NAMALWA (cell line): ENCODE data around the gene RAB17.

Experiments
- DNase-seq: peaks from one replicate; pipeline ENCODE4 v3.0.0-alpha.2; 2015; ENCODE audit warnings: low spot score

RAB17 gene

DNA sequence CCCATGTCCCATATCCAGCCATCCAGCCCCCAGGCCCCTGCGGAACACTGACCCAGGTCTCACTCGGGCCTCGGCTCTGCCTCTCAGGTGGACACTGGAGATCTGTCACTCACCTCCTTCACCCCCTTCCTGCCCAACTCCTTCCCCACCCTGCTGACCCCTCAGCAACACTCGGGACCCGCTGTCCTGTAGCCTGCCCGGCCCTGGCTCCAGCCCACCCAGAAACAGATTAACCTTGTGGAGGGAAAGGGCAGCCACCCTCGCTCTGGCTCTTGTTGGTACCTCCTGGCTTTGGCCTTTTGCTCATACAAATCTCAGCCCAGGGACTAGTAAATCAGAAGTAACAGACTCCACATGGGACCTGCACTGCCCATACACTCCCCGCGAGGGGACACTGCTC is 53.9 kb downstream of the RAB17 start:
- no peak for DNase-seq

DNA sequence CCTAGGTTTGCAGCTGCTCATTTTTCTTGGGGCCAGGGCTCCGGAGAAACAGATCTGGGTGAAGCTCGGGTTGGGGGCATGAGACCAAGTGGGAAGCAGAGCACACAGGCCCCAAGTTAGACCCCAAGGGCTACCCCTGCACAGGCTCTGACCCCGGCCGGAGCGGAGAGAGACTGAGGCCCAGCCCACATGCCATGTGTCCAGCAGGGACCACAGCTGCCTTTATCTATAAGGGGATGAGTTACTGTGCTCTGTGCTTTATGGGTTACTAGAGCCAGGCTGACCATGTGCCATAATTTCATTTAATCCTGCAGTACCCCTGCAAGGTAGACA is 54.5 kb downstream of the RAB17 start:
- no peak for DNase-seq

DNA sequence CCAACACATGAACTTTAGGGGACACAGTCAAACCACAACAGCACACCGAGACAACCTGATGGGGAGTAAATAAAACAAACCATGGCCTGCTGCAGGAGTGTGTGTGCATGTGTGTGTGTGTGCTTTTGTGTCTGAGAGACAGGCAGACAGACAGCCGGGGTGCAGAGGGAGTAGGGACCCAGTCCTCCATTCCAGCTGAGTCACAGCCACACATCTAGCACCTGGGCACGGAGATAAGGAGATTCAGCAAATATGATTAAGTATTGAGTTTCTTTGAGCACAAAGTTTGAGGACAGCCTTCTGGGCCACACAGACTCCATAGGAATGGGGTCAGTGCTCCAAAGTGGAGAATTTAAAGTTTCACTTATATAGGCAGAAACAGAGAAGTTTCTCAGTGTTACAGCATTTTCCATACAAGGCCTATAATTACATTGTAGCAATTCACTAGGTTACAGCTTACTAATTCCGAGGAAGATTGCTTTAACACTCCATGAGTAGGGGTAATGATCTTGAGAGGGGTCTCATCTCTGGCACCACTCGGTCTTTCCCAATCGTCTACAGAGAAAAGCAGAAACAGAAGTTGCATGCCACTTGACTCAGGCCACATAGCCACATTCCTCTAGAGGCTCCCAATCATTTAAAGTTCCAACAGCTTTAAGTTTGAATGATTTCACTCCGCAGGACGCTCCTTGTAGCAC is 55.0 kb downstream of the RAB17 start:
- no peak for DNase-seq

DNA sequence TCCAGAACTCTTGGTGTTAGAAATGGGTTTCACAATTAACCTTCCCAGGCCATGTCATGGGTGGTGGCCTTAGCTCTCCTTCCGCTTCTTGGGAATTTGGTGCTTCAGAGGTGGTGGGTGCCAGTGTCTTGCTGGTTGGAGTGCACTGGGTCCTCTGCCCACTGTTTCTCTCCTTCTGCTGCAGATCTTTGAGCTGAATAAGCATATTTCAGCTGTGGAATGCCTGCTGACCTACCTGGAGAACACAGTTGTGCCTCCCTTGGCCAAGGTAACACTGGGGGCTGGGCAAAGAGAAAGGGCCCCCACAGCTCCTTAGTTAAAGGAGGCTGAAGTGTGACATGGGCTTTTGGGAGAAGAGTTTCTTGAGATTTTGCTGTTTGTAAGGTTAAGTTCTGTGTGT is 56.2 kb downstream of the RAB17 start:
- no peak for DNase-seq

DNA sequence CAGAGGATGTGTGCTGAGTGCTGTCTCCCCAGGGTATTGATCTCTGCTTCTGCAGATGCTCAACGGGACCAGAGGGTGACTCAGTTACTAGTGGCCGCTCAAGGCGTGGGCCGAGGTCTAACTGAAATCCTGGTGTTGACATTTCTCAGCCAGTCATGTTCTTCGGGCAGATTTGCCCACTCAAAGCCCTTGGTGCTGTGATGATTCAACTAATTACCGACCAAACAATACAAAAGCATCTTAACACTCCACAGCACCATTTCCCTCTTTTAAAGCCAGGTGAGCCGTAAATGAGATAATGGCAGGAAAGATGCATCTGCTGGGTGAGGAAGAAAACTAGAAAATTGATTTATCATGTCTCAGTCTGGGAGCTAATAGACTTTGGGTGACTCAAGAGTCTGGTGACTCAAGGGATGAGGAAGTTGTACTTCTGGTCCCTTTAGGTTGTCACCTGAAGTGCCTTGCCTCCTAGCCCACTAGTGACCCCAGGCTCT is 56.8 kb downstream of the RAB17 start:
- DNase-seq: no peak

DNA sequence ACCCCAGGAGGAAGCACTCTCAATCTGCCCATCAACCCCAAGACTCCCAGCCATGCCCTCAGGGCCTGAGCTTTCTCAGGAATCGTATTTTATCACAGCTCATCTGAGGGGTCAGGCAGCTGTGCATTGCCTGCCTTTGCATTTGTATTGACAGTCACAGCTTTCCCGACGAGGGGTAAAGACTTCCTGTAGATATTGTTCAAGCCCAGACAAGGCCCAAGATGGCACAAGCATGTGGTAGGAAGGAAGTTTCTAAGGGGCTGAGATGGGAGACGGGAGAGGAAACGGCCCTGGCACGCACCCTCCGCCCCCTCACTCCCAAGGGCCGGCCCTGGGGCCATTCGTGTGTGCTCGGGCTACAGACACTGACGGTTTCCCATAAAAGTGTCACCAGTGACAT is 58.4 kb downstream of the RAB17 start:
- DNase-seq: no peak

DNA sequence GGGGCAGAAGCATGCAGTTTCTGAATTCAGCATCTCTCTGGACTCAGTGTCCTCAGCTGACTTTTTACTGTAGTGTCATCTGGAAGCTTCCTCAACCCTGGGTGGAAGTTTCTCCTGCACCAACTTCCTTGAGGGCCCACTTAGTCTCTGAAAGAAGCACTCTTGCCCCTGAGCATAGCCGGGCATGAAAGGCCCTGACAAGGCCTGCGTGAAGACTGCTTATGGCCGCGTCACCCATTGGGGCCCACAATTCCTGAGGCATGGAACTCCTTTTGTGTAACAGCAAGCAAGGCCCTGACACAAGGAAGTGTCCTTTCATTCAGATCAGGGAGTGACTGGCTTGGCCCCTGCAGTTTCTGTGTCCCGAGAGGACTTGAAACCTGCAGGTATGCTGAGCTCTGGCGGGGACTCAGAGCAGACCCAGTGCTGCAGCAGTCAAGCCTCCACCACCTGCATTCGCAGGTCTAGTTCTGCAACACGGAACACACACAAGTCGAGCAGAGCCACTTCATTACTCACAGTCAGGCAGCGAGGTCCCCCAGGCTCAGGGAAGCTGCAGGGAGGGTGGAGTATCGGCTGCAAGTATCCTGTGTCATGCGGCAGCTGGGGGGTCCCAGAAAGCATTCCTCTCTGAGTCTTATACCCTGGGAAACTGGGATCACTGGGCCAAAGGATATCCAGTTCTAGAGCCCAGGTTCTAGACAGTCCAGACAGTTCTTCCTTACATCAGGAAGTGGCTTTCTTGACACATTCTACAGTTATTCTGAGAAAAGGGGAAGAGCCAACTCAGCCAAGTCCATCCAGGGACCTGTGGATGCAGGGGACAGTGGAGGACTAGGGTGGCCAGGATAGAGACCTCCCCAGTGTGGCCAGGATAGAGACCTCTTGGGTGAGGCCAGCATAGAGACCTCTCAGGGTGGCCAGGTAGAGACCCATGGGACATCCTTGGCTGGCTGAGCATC is 59.8 kb downstream of the RAB17 start:
- DNase-seq: no peak

DNA sequence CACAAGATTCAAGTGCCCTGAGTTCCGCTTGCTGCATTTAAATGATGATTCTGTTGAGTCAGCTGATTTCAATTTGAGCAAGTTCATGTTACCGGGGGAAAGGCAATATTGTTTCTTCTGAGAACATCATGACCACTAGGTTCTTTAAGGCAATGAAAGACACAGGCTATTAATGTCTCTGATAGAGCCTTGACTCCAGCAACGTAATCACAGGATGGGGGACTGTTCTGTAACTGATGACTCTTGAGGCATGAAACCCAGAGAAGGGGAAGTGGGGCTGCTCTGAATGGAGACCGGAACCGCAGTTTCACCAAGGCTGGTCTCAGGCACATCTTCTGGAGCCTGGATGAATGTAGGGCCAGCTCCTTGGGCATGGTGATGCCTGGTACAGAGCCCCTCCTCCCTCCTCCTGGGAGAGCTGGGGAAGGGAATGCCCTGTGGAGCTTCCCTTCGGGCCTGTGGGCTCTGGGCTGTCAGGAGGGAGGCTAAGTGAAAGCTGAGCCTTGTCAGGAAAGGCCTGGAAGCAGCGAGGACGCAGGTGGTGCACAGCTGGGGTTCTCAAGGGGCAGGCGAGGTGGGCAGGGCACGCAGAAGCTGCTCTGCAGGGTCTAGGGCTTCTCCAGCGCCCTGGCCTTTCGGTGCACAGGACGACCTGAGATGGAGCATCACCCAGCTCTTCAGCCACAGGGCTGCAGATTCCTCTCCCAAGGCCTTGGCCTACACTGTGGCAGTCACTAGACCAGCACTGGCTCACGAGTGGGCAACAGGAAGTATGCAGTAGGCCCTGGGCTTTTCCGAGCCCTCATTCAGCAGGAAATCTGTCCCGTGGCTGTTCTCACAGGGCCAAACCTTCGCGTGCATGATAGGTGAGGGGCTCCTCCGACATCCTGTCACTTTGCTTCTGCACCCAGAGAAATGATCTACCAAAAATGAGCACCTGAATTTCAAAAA is 60.8 kb downstream of the RAB17 start:
- DNase-seq: no peak

DNA sequence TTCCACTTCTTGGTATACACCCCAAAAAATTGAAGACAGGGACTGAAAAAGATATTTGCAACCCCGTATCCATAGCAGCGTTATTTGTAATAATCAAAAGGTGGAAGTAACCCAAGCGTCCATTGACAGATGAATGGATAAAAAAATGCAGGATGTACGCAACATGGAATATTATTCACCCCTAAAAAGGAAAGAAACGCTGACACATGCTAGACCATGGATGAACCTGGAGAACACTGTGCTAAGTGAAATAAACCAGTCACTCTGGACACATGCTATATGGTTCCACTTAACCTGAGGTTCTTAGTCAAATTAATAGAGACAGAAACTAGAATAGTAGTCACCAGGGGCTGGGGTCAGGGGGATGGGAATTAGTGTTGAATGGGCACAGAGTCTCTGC is 62.8 kb downstream of the RAB17 start:
- DNase-seq: no peak

DNA sequence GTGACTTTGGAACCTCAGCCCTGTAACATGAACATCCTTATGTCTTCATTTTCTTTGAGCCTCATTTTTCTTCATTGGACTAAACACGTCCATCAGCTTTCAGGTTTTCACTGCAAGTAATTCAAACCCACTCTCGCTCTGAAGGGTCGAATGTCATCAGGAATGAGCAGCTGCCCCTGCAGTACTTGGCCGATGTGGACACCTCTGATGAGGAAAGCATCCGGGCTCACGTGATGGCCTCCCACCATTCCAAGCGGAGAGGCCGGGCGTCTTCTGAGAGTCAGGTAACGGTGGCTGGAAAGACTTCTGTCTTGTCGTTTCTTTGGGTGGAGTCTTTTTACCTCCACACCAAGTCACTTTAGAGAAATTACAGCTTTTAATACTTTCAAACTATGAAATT is 63.3 kb downstream of the RAB17 start:
- no peak for DNase-seq

DNA sequence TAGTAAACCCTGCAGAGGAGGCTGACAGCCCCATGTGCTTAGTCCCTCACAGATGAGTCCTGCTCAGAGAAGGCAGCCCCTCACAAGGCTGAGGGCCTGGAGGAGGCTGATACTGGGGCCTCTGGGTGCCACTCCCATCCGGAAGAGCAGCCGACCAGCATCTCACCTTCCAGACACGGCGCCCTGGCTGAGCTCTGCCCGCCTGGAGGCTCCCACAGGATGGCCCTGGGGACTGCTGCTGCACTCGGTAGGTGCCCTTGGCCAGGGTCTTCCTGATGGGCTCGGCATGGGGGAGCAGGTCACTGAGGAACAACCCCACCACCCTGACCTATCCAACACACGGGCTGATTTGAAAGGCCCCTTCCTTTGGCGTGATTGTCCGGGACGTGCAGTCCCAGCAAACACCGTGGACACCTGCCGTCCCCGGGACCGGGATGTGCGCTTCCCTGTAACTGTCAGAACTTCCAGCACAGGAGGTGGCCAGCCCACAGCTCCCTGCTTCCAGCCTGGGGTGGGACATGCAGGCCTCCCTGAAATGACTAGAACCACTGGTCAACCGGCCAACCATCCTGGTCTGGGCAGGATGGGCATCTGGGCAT is 64.9 kb downstream of the RAB17 start:
- DNase-seq: no peak

DNA sequence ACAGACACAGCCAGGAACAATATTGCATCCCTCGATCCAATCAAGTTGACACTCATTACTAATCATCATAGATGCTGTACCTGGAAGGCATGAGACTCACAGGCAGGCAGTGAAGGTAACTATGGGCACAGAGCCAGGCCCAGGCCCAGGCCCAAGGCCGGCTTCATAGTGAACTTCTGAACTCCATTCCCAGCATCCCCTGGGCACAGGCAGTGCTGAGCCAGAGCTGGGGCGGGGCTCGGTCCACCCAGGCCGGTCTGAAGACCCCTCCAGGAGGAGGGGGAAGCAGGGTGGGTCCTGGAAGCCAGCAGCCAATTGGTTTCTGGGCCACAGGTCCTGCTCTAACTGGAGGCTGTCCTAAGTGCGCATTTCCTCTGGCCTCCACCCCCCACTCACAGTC is 65.9 kb downstream of the RAB17 start:
- no peak for DNase-seq
